Measurements from ENCODE around the gene LYPLAL1.
"Not testable (repeated sequence)": the region's sequence is repeated elsewhere in the genome, so short reads cannot be mapped to it uniquely, and the experiment has no call there.

The LYPLAL1 gene

GRCh38 chr1:219163401-219163954 lies 10.2 kb upstream of the LYPLAL1 start:
- DNase-seq (ENCODE audit: low read depth in 2 of 2), result no peak

DNA sequence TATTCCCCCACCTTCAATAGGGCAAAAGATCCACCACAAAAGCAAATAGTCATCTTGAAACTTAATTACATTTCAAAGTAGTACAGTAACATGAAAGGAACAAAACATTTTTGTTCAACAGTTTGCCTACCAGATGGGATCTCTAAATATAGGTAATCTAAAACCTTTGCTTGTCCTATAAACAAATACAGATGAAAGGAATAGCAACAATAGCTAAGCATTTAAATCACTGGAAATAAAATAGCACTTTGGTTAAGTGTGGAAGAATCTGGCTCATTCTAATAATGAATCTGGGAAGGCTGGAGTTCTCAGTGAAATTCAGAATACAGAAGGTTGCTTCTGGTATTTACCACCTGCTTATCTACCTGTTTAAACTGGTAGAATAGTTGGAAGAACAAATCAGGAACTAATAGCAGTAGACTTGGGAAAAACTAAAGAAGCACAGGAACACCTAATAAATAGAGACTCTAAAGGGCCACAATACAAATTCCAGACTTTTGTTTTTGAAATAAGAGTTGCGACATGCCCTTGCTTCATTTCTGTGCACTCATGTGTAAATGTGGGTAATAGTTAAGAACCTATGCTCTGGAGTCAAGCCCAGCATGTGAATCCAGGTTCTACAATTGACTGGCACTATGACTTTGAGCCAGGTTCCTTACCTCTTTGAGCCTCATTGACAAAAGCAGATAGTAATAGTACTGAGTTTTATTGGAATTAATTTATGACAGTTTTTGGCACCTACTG lies 2.3 kb upstream of the LYPLAL1 start:
- no peak for DNase-seq (ENCODE audit: low read depth in 2 of 2)

- no peak for DNase-seq (ENCODE audit: low read depth in 2 of 2)
Measured at GRCh38 chr1:219172821-219173220, 857 bp upstream of the LYPLAL1 start.

- no peak for DNase-seq (ENCODE audit: low read depth in 2 of 2)
Measured at GRCh38 chr1:219173434-219173757, 282 bp upstream of the LYPLAL1 start.

GRCh38 chr1:219174460-219175211 lies 958 bp downstream of the LYPLAL1 start:
- DNase-seq (ENCODE audit: low read depth in 2 of 2), result peak; percentile 37 to 52

DNA sequence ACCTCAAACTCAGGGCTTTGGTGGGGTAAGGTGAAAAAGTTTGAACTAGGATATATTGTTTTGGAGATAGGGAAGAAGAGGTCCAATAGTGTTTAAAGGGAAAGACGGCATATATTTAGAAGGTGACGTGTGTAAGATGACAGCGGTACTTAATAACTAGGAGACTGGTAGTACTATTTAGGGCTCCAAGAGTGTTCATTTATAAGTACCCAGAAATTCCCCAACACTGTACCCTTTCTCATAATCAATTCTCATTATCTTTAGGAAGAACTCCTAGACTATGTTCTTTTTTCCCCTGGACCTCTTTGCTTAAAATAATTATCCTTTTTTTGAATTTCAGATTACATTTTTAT lies 1.5 kb downstream of the LYPLAL1 start:
- no peak for DNase-seq (ENCODE audit: low read depth in 2 of 2)

GRCh38 chr1:219176168-219176567 lies 2.5 kb downstream of the LYPLAL1 start:
- no peak for DNase-seq (ENCODE audit: low read depth in 2 of 2)

DNA sequence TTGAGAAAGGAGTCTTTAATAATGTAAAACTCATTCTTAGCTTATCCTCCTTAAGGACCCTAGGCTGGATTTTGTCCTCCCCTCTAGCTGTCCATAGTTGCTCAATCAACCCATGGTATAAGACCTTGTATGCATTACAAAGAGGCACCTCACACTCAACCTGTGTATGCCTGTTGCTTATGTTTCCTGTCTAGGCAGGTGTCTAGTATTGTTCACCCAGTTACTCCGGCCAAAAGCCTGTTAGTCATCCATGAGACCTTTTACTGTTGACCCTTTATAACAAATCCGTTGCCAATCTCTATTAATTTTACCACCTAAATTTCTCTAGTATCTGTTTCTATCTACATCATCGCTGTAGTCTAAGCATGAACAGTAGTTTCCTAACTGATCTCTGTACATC lies 3.7 kb downstream of the LYPLAL1 start:
- no peak for DNase-seq (ENCODE audit: low read depth in 2 of 2)

DNA sequence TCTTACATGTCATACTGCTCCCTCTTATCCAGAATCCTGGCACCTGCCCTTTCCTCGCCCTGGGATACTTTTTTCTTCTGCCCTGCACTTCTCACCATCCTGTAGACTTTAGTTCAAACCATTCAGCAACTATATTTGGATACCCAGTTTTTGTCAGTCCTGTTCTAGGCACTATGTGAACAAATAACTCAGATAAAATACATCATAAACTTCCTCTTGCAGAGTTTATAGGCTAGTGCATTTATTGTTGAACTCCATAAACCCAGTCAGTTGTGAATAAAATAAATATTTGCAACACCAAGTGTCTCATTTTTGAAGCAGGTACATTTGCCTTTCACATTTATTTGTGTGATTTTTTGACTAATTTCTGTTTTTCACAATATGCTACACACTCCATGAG lies 4.3 kb downstream of the LYPLAL1 start:
- no peak for DNase-seq (ENCODE audit: low read depth in 2 of 2)

DNA sequence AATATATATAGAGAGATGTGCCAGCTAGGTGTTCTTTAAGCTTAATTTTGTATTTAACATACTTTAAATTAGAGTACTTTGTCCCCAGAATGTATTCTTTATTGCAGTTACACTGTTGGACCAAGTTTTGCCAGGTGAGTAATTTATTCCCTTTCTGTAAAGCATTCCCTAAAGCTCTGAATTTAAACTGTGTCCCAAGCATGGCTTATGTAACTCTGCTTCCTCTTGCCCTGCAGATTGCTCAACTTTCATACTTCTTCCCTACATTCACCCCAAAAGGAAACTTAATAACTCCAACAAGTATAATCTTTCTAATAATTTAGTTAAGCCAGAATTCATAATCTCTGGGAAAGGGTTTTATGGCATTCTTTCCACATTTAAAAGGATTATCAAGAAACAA lies 5.6 kb downstream of the LYPLAL1 start:
- no peak for DNase-seq (ENCODE audit: low read depth in 2 of 2)

GRCh38 chr1:219184337-219184736 lies 10.7 kb downstream of the LYPLAL1 start:
- DNase-seq (ENCODE audit: low read depth in 2 of 2), result no peak

- no peak for DNase-seq (ENCODE audit: low read depth in 2 of 2)
Measured at GRCh38 chr1:219185486-219186117, 11.9 kb downstream of the LYPLAL1 start.

- DNase-seq (ENCODE audit: low read depth in 2 of 2), result no peak
Measured at GRCh38 chr1:219188331-219188803, 14.7 kb downstream of the LYPLAL1 start.

- DNase-seq (ENCODE audit: low read depth in 2 of 2), result peak; percentile 22 to 38
Measured at GRCh38 chr1:219189021-219189824, 15.5 kb downstream of the LYPLAL1 start.

DNA sequence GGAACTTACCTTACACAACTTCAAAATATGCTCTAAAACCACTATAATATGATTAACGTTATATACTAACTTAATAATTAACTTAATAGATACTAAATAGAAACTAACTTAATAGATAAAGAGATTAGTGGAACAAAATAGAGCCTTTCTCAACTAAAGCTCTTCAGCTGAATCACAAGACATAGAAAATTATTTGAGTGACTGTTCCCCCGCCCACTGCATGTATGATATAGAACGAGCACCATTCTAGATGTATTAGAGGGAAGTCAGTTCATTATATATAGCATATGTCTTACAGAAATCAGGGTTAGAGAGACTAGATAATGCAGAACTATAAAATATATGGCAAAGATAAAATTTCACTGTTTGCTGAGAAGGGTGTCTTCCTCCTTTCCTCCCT lies 16.3 kb downstream of the LYPLAL1 start:
- DNase-seq (ENCODE audit: low read depth in 2 of 2), result no peak

DNA sequence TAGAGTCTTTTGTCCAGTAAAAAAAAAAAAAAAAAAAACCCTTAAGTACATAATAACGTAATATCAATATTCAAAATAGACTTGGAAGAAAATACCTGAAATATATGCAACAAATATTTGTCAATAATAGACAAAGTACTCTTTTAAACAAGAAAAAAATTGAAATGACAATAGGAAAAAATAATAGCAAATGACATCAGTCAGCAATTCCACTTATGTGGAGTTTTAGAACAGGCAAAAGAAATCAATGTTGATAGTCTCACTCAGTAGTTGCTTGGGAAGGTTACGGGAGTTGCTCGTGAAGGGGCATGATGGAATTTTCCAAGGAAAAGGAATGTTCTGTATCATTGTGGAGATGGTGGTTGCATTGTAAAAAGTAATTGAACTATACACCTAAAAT lies 16.9 kb downstream of the LYPLAL1 start:
- no peak for DNase-seq (ENCODE audit: low read depth in 2 of 2)

DNA sequence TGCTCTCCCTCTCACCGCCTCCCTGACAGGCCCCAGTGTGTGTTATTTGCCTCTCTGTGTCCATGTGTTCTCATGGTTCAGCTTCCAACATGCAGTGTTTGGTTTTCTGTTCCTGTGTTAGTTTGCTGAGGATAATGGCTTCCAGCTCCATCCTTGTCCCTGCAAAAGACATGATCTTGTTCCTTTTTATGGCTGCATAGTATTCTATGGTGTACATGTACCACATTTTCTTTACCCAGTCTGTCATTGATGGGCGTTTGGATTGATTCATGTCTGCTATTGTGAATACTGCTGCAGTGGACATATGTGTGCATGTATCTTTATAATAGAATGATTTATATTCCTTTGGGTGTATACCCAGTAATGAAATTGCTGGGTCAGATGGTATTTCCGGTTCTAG lies 22.2 kb downstream of the LYPLAL1 start:
- DNase-seq (ENCODE audit: low read depth in 2 of 2), result not testable (repeated sequence)

- DNase-seq (ENCODE audit: low read depth in 2 of 2), result no peak
Measured at GRCh38 chr1:219201656-219202055, 28.0 kb downstream of the LYPLAL1 start.

DNA sequence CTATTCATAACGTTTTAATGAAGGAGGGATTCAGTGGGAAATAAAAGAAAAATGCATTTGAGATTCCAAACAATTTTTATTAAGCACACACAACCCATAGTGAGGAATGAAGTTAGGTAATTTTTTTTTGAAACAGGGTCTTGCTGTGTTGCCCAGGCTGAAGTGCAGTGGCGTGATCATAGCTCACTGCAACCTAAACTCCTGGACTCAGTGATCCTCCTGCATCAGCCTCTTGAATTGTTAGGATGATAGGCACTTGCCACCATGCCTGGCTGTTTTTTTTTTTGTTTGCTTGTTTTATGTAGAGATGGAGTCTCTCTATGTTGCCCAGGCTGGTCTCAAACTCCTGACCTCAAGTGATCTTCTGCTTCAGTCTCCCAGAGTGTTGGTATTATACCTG lies 28.9 kb downstream of the LYPLAL1 start:
- no peak for DNase-seq (ENCODE audit: low read depth in 2 of 2)

- DNase-seq (ENCODE audit: low read depth in 2 of 2), result no peak
Measured at GRCh38 chr1:219206350-219206749, 32.7 kb downstream of the LYPLAL1 start.

DNA sequence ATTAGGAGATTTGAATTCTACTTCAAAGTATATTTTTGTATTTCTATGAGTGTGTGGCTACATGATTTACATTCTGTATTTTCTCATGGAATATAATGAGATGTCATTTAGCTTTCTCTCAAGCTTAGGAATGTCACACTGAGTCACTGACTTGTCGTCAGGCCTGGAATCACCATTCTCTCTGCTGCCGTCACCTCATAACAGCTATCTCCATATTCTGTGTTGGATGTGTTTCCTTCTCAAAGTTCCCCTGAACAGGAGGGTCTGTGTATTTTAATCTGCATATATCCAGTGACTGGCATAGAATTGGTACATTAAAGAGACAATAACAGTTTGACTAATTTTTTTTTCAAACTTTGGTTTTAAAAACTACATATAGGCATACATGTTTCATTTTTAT lies 35.9 kb downstream of the LYPLAL1 start:
- DNase-seq (ENCODE audit: low read depth in 2 of 2), result no peak

- no peak for DNase-seq (ENCODE audit: low read depth in 2 of 2)
Measured at GRCh38 chr1:219210067-219210466, 36.4 kb downstream of the LYPLAL1 start.

Data from fibroblast of skin of left biceps (primary cell).